ENCODE measurements around the gene CD300A. TPM values are rescaled to one million over a fixed set of nuclear protein-coding genes. Genes with fewer than 3 reads are reported as not detected.

The CD300A gene
- total RNA-seq: not detected in 2 replicates

- DNase-seq (ENCODE audit: extremely low read depth, low read depth, low spot score): no peak
Observed at GRCh38 chr17:74466111-74466827, at the start of gene CD300A. Gene CD300A, plus strand, starts transcription at chr17:74466634. Its CDS starts 70 bp downstream, at chr17:74466704.

- no peak for DNase-seq (ENCODE audit: extremely low read depth, low read depth, low spot score)
Observed at GRCh38 chr17:74417178-74418045, 49.0 kb upstream of the CD300A start.

GRCh38 chr17:74419928-74420411 lies 46.5 kb upstream of the CD300A start:
- DNase-seq (ENCODE audit: extremely low read depth, low read depth, low spot score): no peak

- DNase-seq (ENCODE audit: extremely low read depth, low read depth, low spot score): no peak
Observed at GRCh38 chr17:74424117-74424516, 42.3 kb upstream of the CD300A start.

- DNase-seq (ENCODE audit: extremely low read depth, low read depth, low spot score): no peak
Observed at GRCh38 chr17:74424657-74425056, 41.8 kb upstream of the CD300A start.

- DNase-seq (ENCODE audit: extremely low read depth, low read depth, low spot score): no peak
Observed at GRCh38 chr17:74426551-74427047, 39.8 kb upstream of the CD300A start.

GRCh38 chr17:74427048-74427762 lies 39.2 kb upstream of the CD300A start:
- no peak for DNase-seq (ENCODE audit: extremely low read depth, low read depth, low spot score)

GRCh38 chr17:74427763-74428153 lies 38.7 kb upstream of the CD300A start:
- DNase-seq (ENCODE audit: extremely low read depth, low read depth, low spot score): no peak

GRCh38 chr17:74429604-74430384 lies 36.6 kb upstream of the CD300A start:
- no peak for DNase-seq (ENCODE audit: extremely low read depth, low read depth, low spot score)

GRCh38 chr17:74430385-74430705 lies 36.1 kb upstream of the CD300A start:
- DNase-seq (ENCODE audit: extremely low read depth, low read depth, low spot score): no peak

- DNase-seq (ENCODE audit: extremely low read depth, low read depth, low spot score): no peak
Observed at GRCh38 chr17:74430706-74431567, 35.5 kb upstream of the CD300A start.

- DNase-seq (ENCODE audit: extremely low read depth, low read depth, low spot score): no peak
Observed at GRCh38 chr17:74431568-74432423, 34.6 kb upstream of the CD300A start, which contains the start of gene GPRC5C. Gene GPRC5C, plus strand, starts transcription at chr17:74432088. Its CDS starts 7,689 bp downstream, at chr17:74439777.

GRCh38 chr17:74432424-74432690 lies 34.1 kb upstream of the CD300A start:
- DNase-seq (ENCODE audit: extremely low read depth, low read depth, low spot score): no peak

GRCh38 chr17:74432766-74433391 lies 33.6 kb upstream of the CD300A start:
- no peak for DNase-seq (ENCODE audit: extremely low read depth, low read depth, low spot score)

GRCh38 chr17:74433421-74434121 lies 32.9 kb upstream of the CD300A start:
- DNase-seq (ENCODE audit: extremely low read depth, low read depth, low spot score): no peak

- DNase-seq (ENCODE audit: extremely low read depth, low read depth, low spot score): no peak
Observed at GRCh38 chr17:74435775-74436359, 30.6 kb upstream of the CD300A start.

- no peak for DNase-seq (ENCODE audit: extremely low read depth, low read depth, low spot score)
Observed at GRCh38 chr17:74437702-74438101, 28.7 kb upstream of the CD300A start.
